Fibroblast of pulmonary artery (primary cell): ENCODE data around the gene DLX3.

Experiments
- DNase-seq: peaks from one replicate; pipeline ENCODE4 v3.0.0-alpha.2; 2010; ENCODE audit warnings: low read depth
- H3K4me3 ChIP-seq: replicated peaks from 2 replicates; pipeline ENCODE4 v1.5.1; 2011; ENCODE audit warnings: low read depth, mild to moderate bottlenecking, control low read depth, low read length, moderate library complexity
- CTCF ChIP-seq: IDR thresholded peaks from 2 replicates; pipeline ENCODE4 v1.5.1; 2011; ENCODE audit warnings: mild to moderate bottlenecking, control low read depth, low read length, inconsistent platforms; ENCODE audit errors: missing control alignments

The DLX3 gene

GRCh38 chr17:50028736-50029120 lies 33.7 kb upstream of the DLX3 start:
- TF ChIP-seq CTCF, result no peak
- H3K4me3 ChIP-seq, result no peak overlapping the region

GRCh38 chr17:50027881-50028735 lies 33.1 kb upstream of the DLX3 start:
- no peak for TF ChIP-seq CTCF
- no peak overlapping the region for H3K4me3 ChIP-seq
- peak; percentile 62 for DNase-seq

More at GRCh38 chr17:50028736-50029120, 33.7 kb upstream of the DLX3 start:
- no peak for DNase-seq

GRCh38 chr17:50027172-50027880 lies 32.3 kb upstream of the DLX3 start:
- no peak for TF ChIP-seq CTCF

GRCh38 chr17:50026837-50027171 lies 31.8 kb upstream of the DLX3 start:
- peak; percentile 95 for TF ChIP-seq CTCF
- DNase-seq, result peak; percentile 88
- peak overlapping the region; percentile 45 for H3K4me3 ChIP-seq

More at GRCh38 chr17:50027172-50027880, 32.3 kb upstream of the DLX3 start:
- peak; percentile 93 for DNase-seq
- peak overlapping the region; percentile 45 for H3K4me3 ChIP-seq

GRCh38 chr17:50026046-50026675 lies 31.1 kb upstream of the DLX3 start:
- no peak for TF ChIP-seq CTCF
- DNase-seq, result no peak
- no peak overlapping the region for H3K4me3 ChIP-seq

- no peak for DNase-seq
- no peak overlapping the region for H3K4me3 ChIP-seq
- no peak for TF ChIP-seq CTCF
Measured at GRCh38 chr17:50024808-50025207, 29.8 kb upstream of the DLX3 start.
